ENCODE data around the gene C16orf74.

DNA sequence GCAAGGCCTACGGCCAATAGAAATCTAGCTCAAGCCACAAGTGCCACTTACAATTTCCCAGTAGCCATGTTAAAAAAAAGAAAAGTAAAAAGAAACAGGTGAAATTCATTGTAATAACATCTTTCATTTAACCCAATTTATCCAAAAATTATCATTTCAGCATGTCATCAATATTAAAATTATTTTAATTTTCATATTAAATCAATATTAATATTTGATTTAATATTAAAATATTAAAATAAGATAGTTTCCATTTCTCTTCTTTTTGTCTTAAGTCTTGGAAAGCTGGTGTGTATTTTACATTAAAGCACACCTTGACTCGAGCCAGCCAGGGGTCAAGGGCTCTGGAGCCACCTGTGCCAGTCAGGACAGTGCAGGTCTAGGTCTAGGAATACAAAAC is 12.7 kb upstream of the C16orf74 start:
- TF ChIP-seq, protein P1, sequence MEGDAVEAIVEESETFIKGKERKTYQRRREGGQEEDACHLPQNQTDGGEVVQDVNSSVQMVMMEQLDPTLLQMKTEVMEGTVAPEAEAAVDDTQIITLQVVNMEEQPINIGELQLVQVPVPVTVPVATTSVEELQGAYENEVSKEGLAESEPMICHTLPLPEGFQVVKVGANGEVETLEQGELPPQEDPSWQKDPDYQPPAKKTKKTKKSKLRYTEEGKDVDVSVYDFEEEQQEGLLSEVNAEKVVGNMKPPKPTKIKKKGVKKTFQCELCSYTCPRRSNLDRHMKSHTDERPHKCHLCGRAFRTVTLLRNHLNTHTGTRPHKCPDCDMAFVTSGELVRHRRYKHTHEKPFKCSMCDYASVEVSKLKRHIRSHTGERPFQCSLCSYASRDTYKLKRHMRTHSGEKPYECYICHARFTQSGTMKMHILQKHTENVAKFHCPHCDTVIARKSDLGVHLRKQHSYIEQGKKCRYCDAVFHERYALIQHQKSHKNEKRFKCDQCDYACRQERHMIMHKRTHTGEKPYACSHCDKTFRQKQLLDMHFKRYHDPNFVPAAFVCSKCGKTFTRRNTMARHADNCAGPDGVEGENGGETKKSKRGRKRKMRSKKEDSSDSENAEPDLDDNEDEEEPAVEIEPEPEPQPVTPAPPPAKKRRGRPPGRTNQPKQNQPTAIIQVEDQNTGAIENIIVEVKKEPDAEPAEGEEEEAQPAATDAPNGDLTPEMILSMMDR (IDR thresholded peaks at IDR 0.05; ENCODE audit: insufficient read depth, low read length, poor library complexity, severe bottlenecking) = no peak
- TF ChIP-seq EZH2phosphoT487 (conservative IDR thresholded peaks at IDR 0.05; ENCODE audit: low read length) = no peak

Data from SU-DHL-6 (cell line).